OCI-LY3 (cell line): ENCODE measurements around the gene CPHXL2.

Experiments
- H2AFZ ChIP-seq: fragments of 200-600, 300-600 bp; shearing (Covaris generic); 2 replicates; pipeline ENCODE4 v1.6.0; 2014; ENCODE audit warnings: antibody characterized with exemption, low read depth, low read length
- H3K27ac ChIP-seq: fragments of 200-600, 300-600 bp; sonication (generic); 2 replicates; pipeline ENCODE4 v1.5.1; 2014; ENCODE audit warnings: mild to moderate bottlenecking, low read length, moderate library complexity, mixed read lengths
- H3K27me3 ChIP-seq: fragments of 200-600, 300-600 bp; sonication (generic); 2 replicates; pipeline ENCODE4 v1.6.1; 2014; ENCODE audit warnings: low read depth, low read length, mixed read lengths
- H3K36me3 ChIP-seq: fragments of 200-600, 300-600 bp; sonication (generic); replicated peaks from 2 replicates; pipeline ENCODE3; 2014; ENCODE audit warnings: low read depth, low read length, mixed read lengths
- H3K4me1 ChIP-seq: fragments of 300-600, 200-600 bp; sonication (generic); 2 replicates; pipeline ENCODE4 v1.6.1; 2014; ENCODE audit warnings: low read length, mixed read lengths
- H3K4me2 ChIP-seq: fragments of 200-600, 300-600 bp; sonication (generic); 2 replicates; pipeline ENCODE4 v1.6.1; 2014; ENCODE audit warnings: low read length, mixed read lengths
- H3K4me3 ChIP-seq: fragments of 300-600, 200-600 bp; sonication (generic); 2 replicates; pipeline ENCODE4 v1.5.1; 2014; ENCODE audit warnings: antibody characterized with exemption, mild to moderate bottlenecking, low read length, moderate library complexity
- H3K79me2 ChIP-seq: fragments of 300-600, 200-600 bp; shearing (Covaris generic); 2 replicates; pipeline ENCODE4 v1.6.1; 2014; ENCODE audit warnings: mild to moderate bottlenecking, low read length, mixed read lengths
- H3K9ac ChIP-seq: fragments of 300-600, 200-600 bp; shearing (Covaris generic); 2 replicates; pipeline ENCODE4 v1.6.0; 2014; ENCODE audit warnings: mild to moderate bottlenecking, low read length, moderate library complexity
- H3K9me3 ChIP-seq: fragments of 200-600, 300-600 bp; shearing (Covaris generic); 2 replicates; pipeline ENCODE4 v1.6.1; 2014; ENCODE audit warnings: low read length, mixed read lengths; ENCODE audit not compliant: insufficient read depth
- H4K20me1 ChIP-seq: fragments of 200-600, 300-600 bp; sonication (generic); 2 replicates; pipeline ENCODE4 v1.6.1; 2016; ENCODE audit warnings: low read length, mixed read lengths; ENCODE audit not compliant: insufficient read depth
- CTCF ChIP-seq: fragments of 200-600, 300-600 bp; sonication (generic); IDR thresholded peaks from 2 replicates; pipeline ENCODE4 v1.5.1; 2014; ENCODE audit warnings: antibody characterized with exemption, low read length, low read depth
- EZH2phosphoT487 ChIP-seq: fragments of 200-600 bp; shearing (Covaris generic); IDR thresholded peaks from 2 replicates; pipeline ENCODE4 v1.6.1; 2018; ENCODE audit warnings: antibody characterized with exemption, mixed run types, low read depth

CPHXL2 gene

GRCh38 chr16:75679366-75679765, 2.6 kb upstream of the CPHXL2 start:
- H3K4me3 ChIP-seq = no peak overlapping the region
- TF ChIP-seq EZH2phosphoT487 = no peak
- TF ChIP-seq CTCF = no peak
- H2AFZ ChIP-seq = no peak overlapping the region
- H3K4me2 ChIP-seq = no peak overlapping the region
- no peaks in the 10 kb centered on the region for H3K27me3 ChIP-seq
- H3K9me3 ChIP-seq = no peaks in the 10 kb centered on the region
- no peaks in the 10 kb centered on the region for H4K20me1 ChIP-seq
- no peaks in the 10 kb centered on the region for H3K4me1 ChIP-seq
- no peaks in the 10 kb centered on the region for H3K79me2 ChIP-seq
- no peaks in the 10 kb centered on the region for H3K36me3 ChIP-seq
- H3K27ac ChIP-seq = no peak overlapping the region
- no peak overlapping the region for H3K9ac ChIP-seq

GRCh38 chr16:75667503-75667902, 9.3 kb downstream of the CPHXL2 start:
- no peak overlapping the region for H3K4me2 ChIP-seq
- no peaks in the 10 kb centered on the region for H3K4me1 ChIP-seq
- no peaks in the 10 kb centered on the region for H3K9me3 ChIP-seq
- H3K4me3 ChIP-seq = no peak overlapping the region
- TF ChIP-seq EZH2phosphoT487 = no peak
- TF ChIP-seq CTCF = no peak
- no peak overlapping the region for H3K9ac ChIP-seq
- H4K20me1 ChIP-seq = no peaks in the 10 kb centered on the region
- no peaks in the 10 kb centered on the region for H3K27me3 ChIP-seq
- H3K36me3 ChIP-seq = peaks cover 4% of the 10 kb centered on the region
- no peak overlapping the region for H3K27ac ChIP-seq
- no peaks in the 10 kb centered on the region for H3K79me2 ChIP-seq
- no peak overlapping the region for H2AFZ ChIP-seq

- no peak for TF ChIP-seq CTCF
- TF ChIP-seq EZH2phosphoT487 = no peak
- Histone ChIP-seq H3K79me2 (no peaks in the 10 kb centered on the region), H3K4me1 (no peaks in the 10 kb centered on the region), H3K27ac (no peak overlapping the region), H3K9me3 (no peaks in the 10 kb centered on the region), H3K4me3 (no peak overlapping the region), H3K4me2 (no peak overlapping the region), H2AFZ (no peak overlapping the region), H3K27me3 (no peaks in the 10 kb centered on the region), H4K20me1 (0 out of 2 replicates have a peak, but pooled peaks cover 4% of the 10 kb centered on the region), H3K9ac (no peak overlapping the region), H3K36me3 (peaks cover 37% of the 10 kb centered on the region)
These were observed 16.0 kb downstream of the CPHXL2 start for GRCh38 chr16:75660726-75661302.

- no peak overlapping the region for H3K9ac ChIP-seq
- H3K79me2 ChIP-seq = no peaks in the 10 kb centered on the region
- H3K4me2 ChIP-seq = no peak overlapping the region
- H3K4me1 ChIP-seq = no peaks in the 10 kb centered on the region
- no peaks in the 10 kb centered on the region for H3K9me3 ChIP-seq
- 0 out of 2 replicates have a peak, but pooled peaks cover 4% of the 10 kb centered on the region for H4K20me1 ChIP-seq
- H3K27ac ChIP-seq = no peak overlapping the region
- H3K36me3 ChIP-seq = peaks cover 41% of the 10 kb centered on the region
- H2AFZ ChIP-seq = no peak overlapping the region
- TF ChIP-seq EZH2phosphoT487 (no peak), CTCF (no peak)
- H3K4me3 ChIP-seq = no peak overlapping the region
- no peaks in the 10 kb centered on the region for H3K27me3 ChIP-seq
These were observed 16.5 kb downstream of the CPHXL2 start for GRCh38 chr16:75660321-75660720.
